GM19395 (cell line): ENCODE data around the gene FBXO8.
"Not testable (repeated sequence)": the region's sequence is repeated elsewhere in the genome, so short reads cannot be mapped to it uniquely, and the experiment has no call there.

ENCODE experiments used
- ATAC-seq: cut with Tn5 transposase; IDR thresholded peaks from one replicate; pipeline ENCODE4 v1.9.1; 2021; ENCODE audit warnings: mild to moderate bottlenecking, moderate library complexity; ENCODE audit not compliant: unreplicated experiment

Gene FBXO8

DNA sequence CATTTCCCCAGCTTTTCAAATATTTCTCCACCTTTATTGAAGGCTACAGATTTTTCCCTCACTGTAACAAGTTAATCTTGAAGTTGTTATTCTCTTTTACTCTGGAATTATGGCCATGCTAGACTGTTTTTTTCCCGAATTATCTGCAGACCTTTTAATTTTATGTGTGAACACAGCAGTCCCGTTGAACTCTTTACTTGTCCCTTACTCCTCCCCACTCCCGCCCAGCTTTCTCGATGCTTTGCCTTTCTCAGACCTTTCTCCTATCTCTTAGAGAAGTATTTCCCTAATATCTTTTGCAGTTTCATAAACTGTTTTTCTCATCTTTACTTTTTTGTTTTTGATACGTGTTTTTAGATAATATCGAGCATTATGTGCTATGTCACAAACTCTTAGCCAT is 1.0 kb upstream of the FBXO8 start:
- ATAC-seq = no peak

- ATAC-seq = peak; percentile 97
Observed at GRCh38 chr4:174282836-174283506, 496 bp downstream of the FBXO8 start.

- no peak for ATAC-seq
Observed at GRCh38 chr4:174281901-174282300, 1.6 kb downstream of the FBXO8 start.

GRCh38 chr4:174281182-174281737 is 2.2 kb downstream of the FBXO8 start:
- ATAC-seq = no peak

DNA sequence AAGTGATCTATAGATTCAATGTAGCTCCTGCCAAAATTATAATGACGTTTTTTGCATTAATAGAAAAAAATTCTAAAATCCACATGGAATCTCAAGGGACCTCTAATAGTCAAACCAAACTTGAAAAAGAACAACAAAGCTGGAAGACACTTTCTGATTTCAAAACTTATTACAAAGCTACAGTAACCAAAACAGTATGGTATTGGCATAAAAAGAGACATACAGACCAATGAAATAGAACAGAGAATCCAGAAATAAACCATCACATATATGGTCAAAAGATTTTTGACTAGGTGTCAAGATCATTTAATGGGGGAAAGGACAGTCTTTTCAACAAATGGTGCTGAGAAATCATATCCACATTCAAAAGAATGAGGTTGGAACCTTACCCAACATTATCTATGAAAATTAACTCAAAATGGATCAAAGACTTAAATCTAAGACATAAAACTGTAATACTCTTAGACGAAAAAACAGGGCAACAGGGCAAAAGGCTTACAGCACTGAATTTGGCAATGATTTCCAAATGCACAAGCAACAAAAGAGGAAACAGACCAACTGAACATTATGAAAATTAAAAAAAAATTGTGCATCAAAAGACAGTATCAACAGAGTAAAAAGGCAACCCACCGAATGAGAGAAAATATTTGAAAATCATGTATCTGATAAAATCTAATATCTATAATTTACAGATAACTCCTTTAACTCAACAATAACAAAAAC is 3.9 kb downstream of the FBXO8 start:
- no peak for ATAC-seq

GRCh38 chr4:174278467-174278866 is 5.0 kb downstream of the FBXO8 start:
- no peak for ATAC-seq

- no peak for ATAC-seq
Observed at GRCh38 chr4:174277433-174277832, 6.0 kb downstream of the FBXO8 start.

- ATAC-seq = no peak
Observed at GRCh38 chr4:174275101-174275500, 8.4 kb downstream of the FBXO8 start.

GRCh38 chr4:174274436-174274835 is 9.0 kb downstream of the FBXO8 start:
- no peak for ATAC-seq

DNA sequence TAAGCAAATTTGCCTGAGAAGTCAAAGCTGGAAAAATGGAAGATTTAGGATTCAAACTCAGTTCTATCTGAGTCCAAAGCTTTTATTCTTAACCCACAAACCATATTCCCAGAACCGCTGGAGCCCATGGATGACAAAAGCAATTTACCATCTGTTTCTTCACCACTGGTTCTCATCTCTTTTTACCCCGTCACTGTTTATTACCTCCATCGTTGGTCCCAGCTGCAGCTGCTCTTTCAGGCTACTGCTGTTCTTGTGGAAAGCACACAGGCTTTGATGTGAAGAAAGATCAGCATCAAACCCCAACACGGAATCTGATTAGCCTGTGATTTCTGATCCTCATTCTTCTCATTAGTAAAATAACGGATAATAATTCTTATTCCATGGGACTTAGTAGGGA is 9.5 kb downstream of the FBXO8 start:
- no peak for ATAC-seq

GRCh38 chr4:174266416-174266815 is 17.1 kb downstream of the FBXO8 start:
- ATAC-seq = no peak

DNA sequence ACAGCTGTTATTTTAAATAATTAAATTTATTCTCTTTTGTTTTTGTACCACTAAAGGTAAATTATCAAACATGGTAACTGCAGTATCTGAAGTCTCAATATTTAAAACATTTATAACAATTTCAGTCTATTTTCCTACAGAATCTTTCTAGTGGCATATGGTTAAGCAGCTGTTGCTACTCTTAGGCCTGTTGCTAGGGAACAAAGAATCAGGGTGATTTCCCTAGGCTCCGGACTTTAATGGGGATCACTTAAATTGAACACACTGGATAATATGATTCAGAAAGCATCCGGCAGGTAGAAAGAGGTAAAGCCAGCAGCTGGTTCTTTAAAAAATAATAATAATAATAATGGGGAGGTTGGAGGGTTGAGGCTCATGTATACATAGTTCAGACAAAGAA is 17.6 kb downstream of the FBXO8 start:
- ATAC-seq = no peak

DNA sequence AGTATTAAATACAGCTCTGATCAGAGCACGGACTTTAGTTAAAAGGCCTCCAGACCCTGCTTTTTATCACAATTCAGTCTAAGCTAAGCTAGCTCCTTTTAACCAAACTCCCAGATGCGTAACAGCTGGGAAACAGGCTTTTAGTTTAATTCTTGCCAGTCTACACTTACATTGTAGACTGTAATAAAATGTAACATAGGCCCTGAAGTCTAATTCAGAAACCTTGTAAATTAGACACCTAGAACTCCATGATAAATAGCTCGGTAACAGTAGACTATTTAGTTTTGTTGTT is 20.1 kb downstream of the FBXO8 start:
- no peak for ATAC-seq

DNA sequence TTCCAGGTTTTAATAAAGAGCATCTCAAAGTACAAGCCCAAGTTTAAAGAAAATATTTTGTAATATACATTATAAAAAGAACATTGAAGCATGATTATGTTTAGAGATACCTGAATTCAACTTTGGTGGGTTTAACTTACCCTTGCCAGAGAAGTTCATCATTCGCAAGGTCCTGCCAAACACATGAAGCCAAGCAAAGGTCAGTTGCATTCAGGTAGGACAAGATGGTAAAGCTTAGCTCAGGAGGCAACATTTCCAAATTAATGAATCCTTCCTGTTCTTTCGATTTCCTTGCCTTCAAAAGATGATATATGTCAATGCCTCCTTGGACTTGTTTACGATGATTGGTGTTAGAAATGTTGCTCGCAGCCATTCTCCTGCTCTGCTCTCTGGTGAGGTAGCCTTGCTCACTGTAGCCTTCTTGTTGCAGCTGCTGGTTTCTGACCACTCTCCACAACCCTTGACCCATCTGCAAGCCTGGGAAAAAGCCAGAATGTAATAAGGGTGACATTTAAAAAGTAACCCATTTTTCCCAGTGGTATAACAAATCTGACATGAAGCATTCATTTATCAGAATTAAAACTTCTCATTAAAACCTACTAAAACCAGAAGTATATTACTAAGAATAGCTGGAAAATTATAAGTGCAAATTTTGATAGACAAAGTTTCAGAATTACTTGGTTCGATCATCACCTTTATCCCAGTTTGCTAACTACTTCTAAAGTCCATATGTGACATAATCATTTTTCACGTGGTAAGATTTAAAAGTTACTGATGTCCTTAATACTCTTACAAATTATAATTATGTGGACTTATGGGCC is 20.6 kb downstream of the FBXO8 start:
- ATAC-seq = no peak

GRCh38 chr4:174261432-174261831 is 22.0 kb downstream of the FBXO8 start:
- not testable (repeated sequence) for ATAC-seq

DNA sequence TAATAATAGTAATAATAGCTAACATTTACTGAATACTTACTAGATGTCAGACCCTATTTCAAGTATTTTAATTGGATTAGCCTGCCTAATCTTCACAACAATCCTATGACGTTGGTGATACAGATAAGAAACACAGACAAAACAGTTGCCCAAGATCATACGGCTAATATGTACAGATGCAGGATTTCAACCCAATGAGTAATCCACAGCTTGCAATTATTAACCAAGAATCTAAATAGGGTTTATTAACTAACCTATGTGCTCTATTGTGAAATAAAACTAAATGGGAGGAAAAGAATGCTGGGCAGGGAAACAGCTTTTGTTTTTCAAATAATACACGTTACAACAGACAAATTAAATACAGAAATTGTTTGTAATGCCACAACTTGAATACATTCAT is 23.4 kb downstream of the FBXO8 start:
- peak; percentile 79 for ATAC-seq

GRCh38 chr4:174259580-174259979 is 23.9 kb downstream of the FBXO8 start:
- ATAC-seq = no peak

- ATAC-seq = no peak
Observed at GRCh38 chr4:174256277-174256713, 27.2 kb downstream of the FBXO8 start.

DNA sequence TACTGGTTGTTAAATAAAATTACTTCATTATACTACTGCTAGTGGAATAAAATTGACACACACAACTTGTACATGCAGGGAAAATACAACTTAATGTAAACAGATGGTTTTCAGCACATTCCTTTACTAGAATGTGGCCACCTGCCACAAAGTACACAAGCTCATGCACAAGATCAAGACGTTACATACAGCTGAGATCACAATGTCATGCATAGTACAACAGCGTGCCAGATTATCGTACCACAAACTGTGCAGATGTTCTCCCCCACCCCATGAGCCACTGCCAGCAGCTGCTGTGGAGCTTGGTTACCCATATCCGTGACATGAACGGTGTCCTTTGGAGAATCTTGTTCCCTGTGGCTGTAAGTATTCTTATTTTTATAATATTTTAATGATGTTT is 27.7 kb downstream of the FBXO8 start:
- ATAC-seq = no peak

DNA sequence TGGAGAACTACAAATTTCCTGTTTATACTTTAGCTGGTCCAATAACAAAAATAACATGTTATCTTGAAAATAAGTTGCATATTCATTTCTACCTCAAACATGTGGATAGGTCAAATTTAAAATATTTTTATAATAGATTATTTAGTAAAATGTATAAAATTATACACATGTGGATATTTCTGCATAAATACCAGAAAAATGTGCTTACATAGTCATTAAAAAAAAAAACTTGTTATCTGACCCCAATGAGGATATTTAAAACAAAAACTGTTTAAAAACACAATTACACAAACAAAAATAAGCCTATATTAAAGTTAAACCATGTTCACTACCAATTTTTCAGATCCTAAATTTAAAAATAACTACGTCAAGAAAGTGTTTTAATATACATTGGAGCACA is 28.1 kb downstream of the FBXO8 start:
- no peak for ATAC-seq

DNA sequence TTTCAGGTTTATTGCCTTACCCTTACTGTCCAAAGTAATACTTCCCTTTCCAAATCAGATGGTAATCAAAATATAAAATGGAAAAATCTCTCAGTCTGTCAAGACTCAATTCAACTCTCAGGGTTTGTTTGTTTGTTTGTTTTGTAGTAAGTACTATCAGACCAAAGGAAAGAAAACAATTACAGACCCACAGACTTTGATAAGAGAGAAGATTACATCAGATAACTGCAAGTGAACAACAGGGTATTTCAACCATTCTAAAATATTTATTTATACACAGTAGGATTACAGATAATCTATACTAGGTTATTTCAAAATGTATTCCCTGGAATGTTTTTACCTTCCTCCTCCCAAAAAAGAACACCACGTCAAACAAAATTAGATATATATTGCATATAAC is 28.9 kb downstream of the FBXO8 start:
- ATAC-seq = no peak

DNA sequence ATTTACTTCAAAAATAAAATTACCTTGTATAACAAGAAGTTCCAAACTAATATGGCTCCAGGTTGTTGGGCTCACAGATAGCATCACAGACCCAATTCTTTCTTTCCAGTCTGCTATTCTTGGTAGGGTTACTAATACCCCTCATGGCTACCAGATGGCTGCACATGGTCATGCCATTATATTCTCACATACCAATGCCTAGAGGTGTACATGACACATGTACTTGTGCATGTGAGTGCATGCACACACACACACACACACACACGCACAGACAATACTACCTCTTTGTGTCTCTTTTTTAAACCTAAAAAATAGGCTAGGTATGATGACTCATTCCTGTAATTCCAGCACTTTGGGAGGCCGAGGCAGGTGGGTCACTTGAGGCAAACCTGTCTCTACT is 31.1 kb downstream of the FBXO8 start:
- no peak for ATAC-seq
